OCI-LY7 (cell line): ENCODE measurements around the gene MYMK.

Source experiments
- EZH2phosphoT487 ChIP-seq: fragments of 200-600 bp; sonication (generic); IDR thresholded peaks from 2 replicates; pipeline ENCODE4 v1.6.1; 2018; ENCODE audit warnings: low read depth, borderline replicate concordance, mild to moderate bottlenecking, mixed run types, antibody characterized with exemption, low read length, moderate library complexity, mixed read lengths
- TF ChIP-seq, protein P1 (sequence below): fragments of 200-600 bp; sonication (generic); conservative IDR thresholded peaks from 2 replicates; pipeline ENCODE4 v1.5.1; 2014; ENCODE audit warnings: mild to moderate bottlenecking, antibody characterized with exemption, low read length, moderate library complexity, mixed read lengths

DNA sequence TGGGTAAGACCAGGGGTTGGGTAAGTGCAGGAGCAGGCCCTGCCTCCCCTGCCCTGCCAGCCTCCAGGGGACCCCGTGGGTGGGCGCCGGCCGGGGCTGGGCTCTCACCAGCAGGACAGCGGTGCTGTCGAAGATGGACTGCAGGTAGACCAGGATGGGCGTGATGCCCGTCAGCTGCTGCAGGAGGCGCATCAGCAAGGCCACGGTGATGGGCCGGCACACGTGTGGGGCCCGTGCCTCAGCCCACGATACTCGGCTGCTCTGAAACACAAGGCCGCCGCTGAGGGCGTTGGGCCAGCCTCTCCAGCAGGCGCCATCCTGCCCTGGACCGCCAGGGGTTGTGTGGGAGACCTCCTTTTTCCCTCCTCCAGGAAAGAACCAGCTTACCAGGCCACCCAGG, 49.9 kb downstream of the MYMK start:
- TF ChIP-seq, protein P1, sequence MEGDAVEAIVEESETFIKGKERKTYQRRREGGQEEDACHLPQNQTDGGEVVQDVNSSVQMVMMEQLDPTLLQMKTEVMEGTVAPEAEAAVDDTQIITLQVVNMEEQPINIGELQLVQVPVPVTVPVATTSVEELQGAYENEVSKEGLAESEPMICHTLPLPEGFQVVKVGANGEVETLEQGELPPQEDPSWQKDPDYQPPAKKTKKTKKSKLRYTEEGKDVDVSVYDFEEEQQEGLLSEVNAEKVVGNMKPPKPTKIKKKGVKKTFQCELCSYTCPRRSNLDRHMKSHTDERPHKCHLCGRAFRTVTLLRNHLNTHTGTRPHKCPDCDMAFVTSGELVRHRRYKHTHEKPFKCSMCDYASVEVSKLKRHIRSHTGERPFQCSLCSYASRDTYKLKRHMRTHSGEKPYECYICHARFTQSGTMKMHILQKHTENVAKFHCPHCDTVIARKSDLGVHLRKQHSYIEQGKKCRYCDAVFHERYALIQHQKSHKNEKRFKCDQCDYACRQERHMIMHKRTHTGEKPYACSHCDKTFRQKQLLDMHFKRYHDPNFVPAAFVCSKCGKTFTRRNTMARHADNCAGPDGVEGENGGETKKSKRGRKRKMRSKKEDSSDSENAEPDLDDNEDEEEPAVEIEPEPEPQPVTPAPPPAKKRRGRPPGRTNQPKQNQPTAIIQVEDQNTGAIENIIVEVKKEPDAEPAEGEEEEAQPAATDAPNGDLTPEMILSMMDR = no peak
- TF ChIP-seq EZH2phosphoT487 = no peak
